H1 (cell line): ENCODE results near the gene CRX.

Experiments used
- CTCF ChIP-seq, 3 experiments: IDR thresholded peaks; 1 replicate in 2 of 3; 2 replicates in 1 of 3; pipeline versions ENCODE4 v1.5.1 to v1.6.1; 2011; ENCODE audit warnings: low read length in 3 of 3, mild to moderate bottlenecking in 3 of 3, inconsistent platforms in 2 of 3, low read depth in 1 of 3, moderate library complexity in 1 of 3; ENCODE audit not compliant: insufficient read depth in 1 of 3; ENCODE audit errors: control extremely low read depth in 1 of 3
- EZH2 ChIP-seq: fragments of 200-600 bp; sonication (generic); IDR thresholded peaks from 2 replicates; pipeline ENCODE4 v1.7.1; 2012; ENCODE audit warnings: low read depth, mild to moderate bottlenecking, moderate library complexity, low read length, inconsistent platforms; ENCODE audit not compliant: severe bottlenecking
- POLR2A ChIP-seq, 2 experiments: IDR thresholded peaks; 1 replicate in 1 of 2; 2 replicates in 1 of 2; pipeline ENCODE4 v1.6.1; 2011; ENCODE audit warnings: low read depth in 2 of 2, low read length in 2 of 2, mild to moderate bottlenecking in 2 of 2; ENCODE audit errors: control extremely low read depth in 1 of 2
- SIN3A ChIP-seq, 2 experiments: IDR thresholded peaks in 1 of 2; conservative IDR thresholded peaks in 1 of 2; 2 replicates each; pipeline ENCODE4 v1.6.1; 2011 to 2012; ENCODE audit warnings: low read length in 2 of 2, improper control_type of control experiment in 1 of 2, low read depth in 1 of 2, mild to moderate bottlenecking in 1 of 2
- SUZ12 ChIP-seq: fragments of 200-600 bp; sonication (generic); IDR thresholded peaks from 2 replicates; pipeline ENCODE4 v1.6.1; 2012; ENCODE audit warnings: mild to moderate bottlenecking, inconsistent platforms, low read length, moderate library complexity, mixed read lengths
- TAF7 ChIP-seq: optimal IDR thresholded peaks from 2 replicates; pipeline ENCODE3; 2011; ENCODE audit warnings: low read depth, mild to moderate bottlenecking, inconsistent platforms, low read length, moderate library complexity, borderline replicate concordance
- ZNF274 ChIP-seq: IDR thresholded peaks from 2 replicates; pipeline ENCODE4 v1.7.0; 2012; ENCODE audit warnings: low read length, borderline replicate concordance; ENCODE audit errors: extremely low read depth

GRCh38 chr19:47881757-47882156 is 60.0 kb downstream of the CRX start:
- TF ChIP-seq EZH2 (no peak), ZNF274 (no peak), TAF7 (no peak), CTCF (IDR thresholded peaks at IDR 0.05; ENCODE audit: control extremely low read depth in 1 of 3, insufficient read depth in 1 of 3, low read depth in 1 of 3, low read length in 3 of 3) (no peak), POLR2A (IDR thresholded peaks at IDR 0.05; ENCODE audit: control extremely low read depth in 1 of 2, low read depth in 2 of 2, low read length in 2 of 2) (no peak), SIN3A (conservative IDR thresholded peaks at IDR 0.05 in 1 of 2, IDR thresholded peaks at IDR 0.05 in 1 of 2; ENCODE audit: low read depth in 1 of 2, low read length in 2 of 2) (no peak), SUZ12 (no peak)
